Eye (tissue), 1 donor: ENCODE measurements around the gene POM121.
"Not testable (repeated sequence)": the region's sequence is repeated elsewhere in the genome, so short reads cannot be mapped to it uniquely, and the experiment has no call there.

Experiments
- DNase-seq: peaks from one replicate; pipeline ENCODE4 v3.0.0-alpha.2; 2015

The POM121 gene

DNA sequence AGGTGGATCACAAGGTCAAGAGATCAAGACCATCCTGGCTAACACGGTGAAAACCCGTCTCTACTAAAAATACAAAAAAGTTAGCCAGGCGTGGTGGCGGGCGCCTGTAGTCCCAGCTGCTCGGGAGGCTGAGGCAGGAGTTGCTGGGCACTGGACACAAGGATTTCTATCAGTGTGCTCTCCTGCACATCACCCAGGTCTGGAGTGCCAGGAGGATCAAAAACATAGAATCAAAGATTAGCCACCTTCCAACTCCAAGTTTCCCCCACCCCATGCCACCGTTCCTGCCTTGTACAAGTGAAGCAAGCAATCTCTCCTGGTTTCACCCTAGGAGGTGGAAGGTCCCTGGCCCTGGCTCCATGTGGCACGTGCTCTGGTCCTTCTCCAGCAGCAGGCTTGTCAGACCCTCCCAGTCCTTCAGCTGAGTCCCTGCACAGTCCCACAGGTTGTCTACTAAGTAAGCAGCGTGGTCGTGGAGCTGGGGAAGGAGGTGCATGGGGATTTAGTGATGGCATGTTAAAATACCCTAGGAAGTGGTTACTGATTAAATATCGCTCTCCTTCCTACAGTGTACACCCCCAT is 73.1 kb downstream of the POM121 start:
- not testable (repeated sequence) for DNase-seq
